Measurements from ENCODE around the gene PLCL2.
A peak's percentile ranks its signal among the peaks of the same experiment; 100 is the strongest.

Gene PLCL2

DNA sequence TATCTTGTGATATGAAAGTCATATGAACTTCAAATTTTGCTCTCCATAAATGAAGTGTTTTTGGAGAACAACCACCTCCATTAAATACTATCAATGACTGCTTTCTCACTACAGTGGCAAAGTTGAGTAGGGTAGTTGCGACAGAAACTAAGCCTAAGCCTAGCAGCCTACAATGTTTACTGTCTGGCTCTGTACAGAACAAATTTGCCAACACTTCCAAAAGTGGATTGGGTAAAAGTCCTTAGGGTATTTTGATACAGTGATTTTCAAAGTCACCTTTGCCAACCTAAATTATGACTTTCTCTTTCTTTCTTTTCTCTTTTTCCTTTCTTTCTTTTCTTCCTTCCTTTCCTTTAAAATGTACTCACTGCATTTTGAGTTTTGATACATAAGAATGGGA is 142.6 kb downstream of the PLCL2 start:
- DNase-seq (ENCODE audit: insufficient read length), result no peak
- no peak for FAIRE-seq
- TF ChIP-seq TAF1 (IDR thresholded peaks at IDR 0.05; ENCODE audit: borderline replicate concordance, low read depth, low read length) (no peak), POLR2A (IDR thresholded peaks at IDR 0.05; ENCODE audit: low read depth, low read length) (no peak), POLR2AphosphoS5 (IDR thresholded peaks at IDR 0.05; ENCODE audit: low read depth, low read length) (no peak)

- no peak for FAIRE-seq
- no peak for DNase-seq (ENCODE audit: insufficient read length)
- TF ChIP-seq POLR2A (IDR thresholded peaks at IDR 0.05; ENCODE audit: low read depth, low read length) (no peak), TAF1 (IDR thresholded peaks at IDR 0.05; ENCODE audit: borderline replicate concordance, low read depth, low read length) (no peak), POLR2AphosphoS5 (IDR thresholded peaks at IDR 0.05; ENCODE audit: low read depth, low read length) (no peak)
Observed at GRCh38 chr3:17028363-17028762, 143.6 kb downstream of the PLCL2 start.

GRCh38 chr3:17030438-17030837 is 145.7 kb downstream of the PLCL2 start:
- FAIRE-seq, result no peak
- TF ChIP-seq POLR2AphosphoS5 (IDR thresholded peaks at IDR 0.05; ENCODE audit: low read depth, low read length), result no peak
- no peak for TF ChIP-seq TAF1 (IDR thresholded peaks at IDR 0.05; ENCODE audit: borderline replicate concordance, low read depth, low read length)
- no peak for TF ChIP-seq POLR2A (IDR thresholded peaks at IDR 0.05; ENCODE audit: low read depth, low read length)
- no peak for DNase-seq (ENCODE audit: insufficient read length)

DNA sequence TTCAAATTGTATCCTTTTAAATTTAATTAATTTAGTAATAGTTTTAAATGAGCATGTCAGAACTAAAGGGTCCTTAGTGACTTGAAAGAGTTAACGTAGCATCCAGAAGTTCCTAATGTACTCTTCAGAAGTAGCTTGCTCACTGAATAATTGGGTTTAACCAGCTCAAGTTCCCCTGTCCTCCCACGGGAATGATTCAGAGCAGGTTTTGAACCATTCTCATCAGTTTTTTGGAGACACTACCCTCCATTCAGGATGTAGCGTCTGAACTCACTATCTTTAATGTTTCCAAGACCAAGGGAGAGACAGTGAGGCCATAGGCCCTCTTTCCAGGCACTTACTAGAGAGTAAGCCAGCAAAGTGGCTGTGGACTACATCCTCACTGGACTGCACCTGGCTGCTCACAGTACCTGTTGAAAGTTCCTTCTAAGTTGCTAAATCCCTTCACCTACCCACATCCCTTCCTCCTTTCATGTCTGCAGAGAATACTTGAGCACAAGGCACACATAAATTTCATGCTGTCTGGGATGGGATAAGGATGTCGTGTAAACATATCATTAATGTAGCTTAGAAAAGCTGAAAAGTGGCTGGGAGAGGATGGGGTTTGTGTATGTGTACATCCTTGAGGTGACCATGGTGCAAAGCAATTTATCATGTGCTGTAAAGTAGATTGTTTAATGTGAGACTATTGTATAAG is 146.3 kb downstream of the PLCL2 start:
- TF ChIP-seq POLR2A (IDR thresholded peaks at IDR 0.05; ENCODE audit: low read depth, low read length) (no peak), POLR2AphosphoS5 (IDR thresholded peaks at IDR 0.05; ENCODE audit: low read depth, low read length) (no peak), TAF1 (IDR thresholded peaks at IDR 0.05; ENCODE audit: borderline replicate concordance, low read depth, low read length) (no peak)
- no peak for FAIRE-seq
- no peak for DNase-seq (ENCODE audit: insufficient read length)

- no peak for TF ChIP-seq TAF1 (IDR thresholded peaks at IDR 0.05; ENCODE audit: borderline replicate concordance, low read depth, low read length)
- no peak for TF ChIP-seq POLR2AphosphoS5 (IDR thresholded peaks at IDR 0.05; ENCODE audit: low read depth, low read length)
- TF ChIP-seq POLR2A (IDR thresholded peaks at IDR 0.05; ENCODE audit: low read depth, low read length), result no peak
- DNase-seq (ENCODE audit: insufficient read length), result no peak
- FAIRE-seq, result peak; percentile 30
Observed at GRCh38 chr3:17032407-17033034, 147.8 kb downstream of the PLCL2 start.

DNA sequence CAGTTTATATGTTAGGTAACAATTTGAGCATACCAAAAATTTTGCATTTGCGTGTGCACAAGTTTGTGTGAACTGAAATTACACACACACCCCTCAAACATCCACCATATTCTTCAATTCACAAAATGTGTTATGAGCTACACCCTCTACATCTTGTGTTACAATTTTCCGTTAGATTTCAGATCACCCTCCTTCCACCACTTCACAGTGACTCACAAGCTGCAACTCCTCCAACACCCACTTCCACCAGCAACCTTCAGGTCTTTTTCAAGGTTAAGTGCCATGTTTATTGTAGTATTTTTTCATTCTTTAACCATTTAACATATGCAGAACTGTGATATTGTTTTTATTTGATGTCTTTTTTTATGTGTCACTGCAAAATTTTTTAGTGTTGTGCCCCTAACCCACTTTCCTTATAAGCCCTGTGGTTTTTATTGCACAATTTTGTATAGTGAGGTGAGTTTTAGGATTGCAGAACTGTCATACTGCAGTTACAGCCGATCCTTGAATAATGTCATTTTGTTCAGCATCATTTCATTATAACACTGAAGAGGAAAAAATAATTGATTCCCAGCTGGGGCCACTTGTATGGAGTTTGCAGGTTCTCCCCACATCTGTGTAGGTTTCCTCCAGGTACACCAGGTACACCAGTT is 148.9 kb downstream of the PLCL2 start:
- TF ChIP-seq POLR2A (IDR thresholded peaks at IDR 0.05; ENCODE audit: low read depth, low read length), result no peak
- FAIRE-seq (peak; percentile 73), DNase-seq (ENCODE audit: insufficient read length) (no peak)

- TF ChIP-seq TAF1 (IDR thresholded peaks at IDR 0.05; ENCODE audit: borderline replicate concordance, low read depth, low read length) (no peak), POLR2AphosphoS5 (IDR thresholded peaks at IDR 0.05; ENCODE audit: low read depth, low read length) (no peak), POLR2A (IDR thresholded peaks at IDR 0.05; ENCODE audit: low read depth, low read length) (no peak)
- no peak for FAIRE-seq
- no peak for DNase-seq (ENCODE audit: insufficient read length)
Observed at GRCh38 chr3:17035033-17035432, 150.3 kb downstream of the PLCL2 start.

GRCh38 chr3:17035966-17036365 is 151.2 kb downstream of the PLCL2 start:
- FAIRE-seq (no peak), DNase-seq (ENCODE audit: insufficient read length) (no peak)
- no peak for TF ChIP-seq POLR2A (IDR thresholded peaks at IDR 0.05; ENCODE audit: low read depth, low read length)
- no peak for TF ChIP-seq TAF1 (IDR thresholded peaks at IDR 0.05; ENCODE audit: borderline replicate concordance, low read depth, low read length)
- TF ChIP-seq POLR2AphosphoS5 (IDR thresholded peaks at IDR 0.05; ENCODE audit: low read depth, low read length), result no peak

DNA sequence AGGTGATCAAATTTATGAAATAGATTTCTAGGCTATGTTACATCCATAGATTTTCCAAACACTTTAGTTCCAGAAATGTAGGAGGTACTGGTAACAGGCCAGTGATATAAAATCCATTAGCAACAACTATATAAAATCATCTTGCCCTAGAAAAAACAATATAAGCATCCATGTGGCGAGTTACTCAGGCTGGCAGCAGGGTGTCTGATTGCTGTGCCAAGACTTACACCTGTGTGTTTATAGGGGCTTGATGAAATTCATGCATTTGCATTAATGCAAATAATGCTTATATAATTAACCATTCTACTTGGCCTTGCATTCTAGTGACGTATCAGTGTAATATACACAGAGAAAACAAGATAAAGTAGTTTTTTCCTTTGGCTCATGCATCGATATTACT is 153.4 kb downstream of the PLCL2 start:
- DNase-seq (ENCODE audit: insufficient read length) (no peak), FAIRE-seq (no peak)
- TF ChIP-seq POLR2AphosphoS5 (IDR thresholded peaks at IDR 0.05; ENCODE audit: low read depth, low read length) (no peak), TAF1 (IDR thresholded peaks at IDR 0.05; ENCODE audit: borderline replicate concordance, low read depth, low read length) (no peak), POLR2A (IDR thresholded peaks at IDR 0.05; ENCODE audit: low read depth, low read length) (no peak)

GRCh38 chr3:17038900-17039553 is 154.3 kb downstream of the PLCL2 start:
- FAIRE-seq (peak; percentile 5), DNase-seq (ENCODE audit: insufficient read length) (no peak)
- no peak for TF ChIP-seq POLR2A (IDR thresholded peaks at IDR 0.05; ENCODE audit: low read depth, low read length)
- no peak for TF ChIP-seq TAF1 (IDR thresholded peaks at IDR 0.05; ENCODE audit: borderline replicate concordance, low read depth, low read length)

- FAIRE-seq (no peak), DNase-seq (ENCODE audit: insufficient read length) (no peak)
- TF ChIP-seq TAF1 (IDR thresholded peaks at IDR 0.05; ENCODE audit: borderline replicate concordance, low read depth, low read length) (no peak), POLR2AphosphoS5 (IDR thresholded peaks at IDR 0.05; ENCODE audit: low read depth, low read length) (no peak), POLR2A (IDR thresholded peaks at IDR 0.05; ENCODE audit: low read depth, low read length) (no peak)
Observed at GRCh38 chr3:17039594-17039993, 154.8 kb downstream of the PLCL2 start.
